ENCODE results near the gene VTN.

- TF ChIP-seq CTCF (IDR thresholded peaks at IDR 0.05) (no peak), POLR2A (IDR thresholded peaks at IDR 0.05) (no peak), POLR2AphosphoS5 (IDR thresholded peaks at IDR 0.05) (no peak)
Measured at GRCh38 chr17:28344011-28344410, 26.1 kb downstream of the VTN start.

Data from breast epithelium (tissue), 3 donors.